Dermis microvascular lymphatic vessel endothelial cell (primary cell): ENCODE measurements around the gene SMIM29. TPM values are rescaled to one million over a fixed set of nuclear protein-coding genes. Genes with fewer than 3 reads are reported as not detected.

Source experiments
- total RNA-seq: library from RNA; depleted of rRNA; stranded (reverse); fragments of >200 nt; gene quantifications from 2 replicates; pipeline ENCODE4 v1.2.1, GENCODE V29; 2014

Gene SMIM29
- total RNA-seq, 1 donor from 2014 or later: 18.0 TPM

Other genes starting within 250 kb of the SMIM29 start
- under 0.01 TPM in 1 of 2 replicates, not detected in the other for gene GRM4, start 102.9 kb downstream of the SMIM29 start, total RNA-seq
- gene HMGA1, start 12.1 kb downstream of the SMIM29 start, total RNA-seq: 45.8 and 82.8 TPM in 2 replicates
- gene NUDT3, start 143.7 kb upstream of the SMIM29 start, total RNA-seq: 24.3 and 25.0 TPM in 2 replicates
- gene RPS10, start 177.1 kb upstream of the SMIM29 start, total RNA-seq: 1,291 and 1,536 TPM in 2 replicates
- not detected in 2 replicates for gene PACSIN1, start 217.1 kb upstream of the SMIM29 start, total RNA-seq